PFSK-1 (cell line): Measurements from ENCODE around the gene TCOF1.

Experiments used
- FOXP2 ChIP-seq: optimal IDR thresholded peaks from 2 replicates; pipeline ENCODE3; 2011; ENCODE audit warnings: borderline replicate concordance, control low read depth, inconsistent platforms; ENCODE audit not compliant: insufficient read depth; ENCODE audit errors: extremely low read length, extremely low read depth
- POLR2AphosphoS5 ChIP-seq: IDR thresholded peaks from 2 replicates; pipeline ENCODE4 v1.6.1; 2012; ENCODE audit warnings: low read depth, mild to moderate bottlenecking, control low read depth, low read length, moderate library complexity
- REST ChIP-seq, 2 experiments: IDR thresholded peaks; 2 replicates each; pipeline versions ENCODE4 v1.6.1 to v1.8.0; 2011 to 2012; ENCODE audit warnings: low read depth in 2 of 2, low read length in 2 of 2, control low read depth in 1 of 2, inconsistent platforms in 1 of 2, mild to moderate bottlenecking in 1 of 2, moderate library complexity in 1 of 2; ENCODE audit not compliant: insufficient read depth in 1 of 2
- SIN3A ChIP-seq: IDR thresholded peaks from 2 replicates; pipeline ENCODE4 v1.6.1; 2012; ENCODE audit warnings: mild to moderate bottlenecking, low read length, moderate library complexity, borderline replicate concordance; ENCODE audit not compliant: insufficient read depth
- TAF1 ChIP-seq: IDR thresholded peaks from 2 replicates; pipeline ENCODE4 v1.6.1; 2012; ENCODE audit warnings: low read length, control low read depth, borderline replicate concordance; ENCODE audit not compliant: insufficient read depth

GRCh38 chr5:150341331-150341730 lies 16.2 kb upstream of the TCOF1 start:
- TF ChIP-seq TAF1 (no peak), POLR2AphosphoS5 (no peak), SIN3A (no peak), REST (IDR thresholded peaks at IDR 0.05; ENCODE audit: insufficient read depth in 1 of 2, low read depth in 2 of 2, low read length in 2 of 2) (no peak), FOXP2 (no peak)
